ENCODE results near the gene CRACR2B. TPM values are rescaled to one million over a fixed set of nuclear protein-coding genes. Genes with fewer than 3 reads are reported as not detected.

Gene CRACR2B
- total RNA-seq, 1 experiment from 2014 or later = 11.8 TPM

DNA sequence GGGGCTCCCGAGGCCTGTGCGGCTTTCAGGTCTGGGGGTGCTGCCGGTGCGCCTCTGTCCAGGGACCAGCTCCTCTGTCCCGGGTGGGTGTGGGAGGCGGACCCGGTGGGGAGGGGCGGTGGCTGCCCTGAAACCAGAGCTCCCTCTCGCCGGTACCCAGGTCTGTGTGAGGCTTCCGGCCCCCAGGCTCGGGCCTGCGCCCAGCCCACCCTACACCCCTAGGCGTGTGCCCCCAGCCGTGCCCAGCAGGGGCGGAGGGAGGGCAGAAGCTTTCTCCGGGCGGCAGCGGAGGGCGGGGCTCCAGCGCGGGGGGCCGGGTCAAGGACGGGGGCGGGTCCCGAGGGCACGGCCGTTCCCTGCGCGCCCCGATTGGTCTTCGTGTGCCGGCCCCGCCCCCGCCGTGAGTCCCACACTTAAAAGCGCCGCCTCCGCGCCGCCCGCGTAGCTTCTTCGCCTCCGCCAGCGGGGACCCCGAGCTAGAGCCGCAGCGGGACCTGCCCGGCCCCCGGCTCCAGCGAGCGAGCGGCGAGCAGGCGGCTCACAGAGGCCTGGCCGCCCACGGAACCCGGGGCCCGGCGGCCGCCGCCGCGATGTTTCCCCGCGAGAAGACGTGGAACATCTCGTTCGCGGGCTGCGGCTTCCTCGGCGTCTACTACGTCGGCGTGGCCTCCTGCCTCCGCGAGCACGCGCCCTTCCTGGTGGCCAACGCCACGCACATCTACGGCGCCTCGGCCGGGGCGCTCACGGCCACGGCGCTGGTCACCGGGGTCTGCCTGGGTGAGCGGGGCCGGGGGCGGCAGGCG, 8.4 kb upstream of the CRACR2B start:
- ATAC-seq (peak; percentile 75), DNase-seq (ENCODE audit: low read depth, low spot score) (no peak)
- Histone ChIP-seq H2AFZ (ENCODE audit: low read depth, low read length, poor library complexity, severe bottlenecking) (no peak overlapping the region), H3K27me3 (ENCODE audit: insufficient read depth, low read length) (no peaks in the 10 kb centered on the region), H3K79me2 (ENCODE audit: insufficient read depth, low read length) (peaks cover 22% of the 10 kb centered on the region), H4K20me1 (ENCODE audit: insufficient read depth) (no peaks in the 10 kb centered on the region), H3K4me2 (ENCODE audit: low read length) (peak overlapping the region; percentile 81), H3K36me3 (ENCODE audit: control insufficient read depth in 1 of 2, insufficient read depth in 2 of 2, low read length in 2 of 2) (no peaks in the 10 kb centered on the region), H3K4me3 (replicated peaks in 1 of 2; ENCODE audit: low read depth in 1 of 2, low read length in 2 of 2) (peak overlapping the region; percentile 65 to 77), H3K9me2 (ENCODE audit: insufficient read depth) (no peaks in the 10 kb centered on the region), H3K27ac (ENCODE audit: low read depth, low read length) (peak overlapping the region; percentile 81; the same call in 1 of the 2 replicates), H3K9me3 (ENCODE audit: control insufficient read depth in 1 of 2, insufficient read depth in 1 of 2, low read depth in 1 of 2, low read length in 2 of 2) (no peaks in the 10 kb centered on the region), H3K9ac (ENCODE audit: low read length) (peak overlapping the region; percentile 90), H3K4me1 (ENCODE audit: control insufficient read depth in 1 of 2, insufficient read depth in 2 of 2, low read length in 2 of 2) (peaks cover 26 to 40% of the 10 kb centered on the region in 2 experiments)
- POLR2A ChIA-PET = interaction anchor here (0.5 to 2.7 kb wide), 18 partner anchors 8 to 236 kb away, joined by 3 to 45 read pairs (median 6); partner anchors contain the start of genes CD151, CHID1, CRACR2B and POLR2L
- RAD21 ChIA-PET (ENCODE audit: low non-redundant PET in 1 of 2, low total read pairs in 2 of 2, uncharacterized antibody in 2 of 2, unreplicated experiment in 2 of 2) = interaction anchor here in 1 of 2 experiments (0.7 kb wide), 1 partner anchor 232 kb away, joined by 4 read pairs; no protein-coding TSS in a partner anchor
- CTCF ChIA-PET = interaction anchor here (1.2 to 1.4 kb wide), 2 partner anchors 10 to 25 kb away, joined by 3 read pairs; partner anchors contain the start of gene RPLP2
- BruUV-seq (replicated peaks) = no TSS peak
- TF ChIP-seq YY1 (IDR thresholded peaks at IDR 0.05; ENCODE audit: extremely low read depth, insufficient replicate concordance, low read depth, low read length) = no peak
- peak; percentile 93 for TF ChIP-seq POLR2AphosphoS5 (IDR thresholded peaks at IDR 0.05; ENCODE audit: low read depth, low read length)
- no peak for TF ChIP-seq JUND (IDR thresholded peaks at IDR 0.05)
- TF ChIP-seq FOSL1 (IDR thresholded peaks at IDR 0.05; ENCODE audit: low read depth) = no peak
- TF ChIP-seq TCF7L2 (IDR thresholded peaks at IDR 0.05; ENCODE audit: borderline replicate concordance, extremely low read depth, insufficient read depth, insufficient read length) = peak; percentile 82
- TF ChIP-seq CEBPB (IDR thresholded peaks at IDR 0.05; ENCODE audit: low read depth) = no peak
- TF ChIP-seq, protein P1, sequence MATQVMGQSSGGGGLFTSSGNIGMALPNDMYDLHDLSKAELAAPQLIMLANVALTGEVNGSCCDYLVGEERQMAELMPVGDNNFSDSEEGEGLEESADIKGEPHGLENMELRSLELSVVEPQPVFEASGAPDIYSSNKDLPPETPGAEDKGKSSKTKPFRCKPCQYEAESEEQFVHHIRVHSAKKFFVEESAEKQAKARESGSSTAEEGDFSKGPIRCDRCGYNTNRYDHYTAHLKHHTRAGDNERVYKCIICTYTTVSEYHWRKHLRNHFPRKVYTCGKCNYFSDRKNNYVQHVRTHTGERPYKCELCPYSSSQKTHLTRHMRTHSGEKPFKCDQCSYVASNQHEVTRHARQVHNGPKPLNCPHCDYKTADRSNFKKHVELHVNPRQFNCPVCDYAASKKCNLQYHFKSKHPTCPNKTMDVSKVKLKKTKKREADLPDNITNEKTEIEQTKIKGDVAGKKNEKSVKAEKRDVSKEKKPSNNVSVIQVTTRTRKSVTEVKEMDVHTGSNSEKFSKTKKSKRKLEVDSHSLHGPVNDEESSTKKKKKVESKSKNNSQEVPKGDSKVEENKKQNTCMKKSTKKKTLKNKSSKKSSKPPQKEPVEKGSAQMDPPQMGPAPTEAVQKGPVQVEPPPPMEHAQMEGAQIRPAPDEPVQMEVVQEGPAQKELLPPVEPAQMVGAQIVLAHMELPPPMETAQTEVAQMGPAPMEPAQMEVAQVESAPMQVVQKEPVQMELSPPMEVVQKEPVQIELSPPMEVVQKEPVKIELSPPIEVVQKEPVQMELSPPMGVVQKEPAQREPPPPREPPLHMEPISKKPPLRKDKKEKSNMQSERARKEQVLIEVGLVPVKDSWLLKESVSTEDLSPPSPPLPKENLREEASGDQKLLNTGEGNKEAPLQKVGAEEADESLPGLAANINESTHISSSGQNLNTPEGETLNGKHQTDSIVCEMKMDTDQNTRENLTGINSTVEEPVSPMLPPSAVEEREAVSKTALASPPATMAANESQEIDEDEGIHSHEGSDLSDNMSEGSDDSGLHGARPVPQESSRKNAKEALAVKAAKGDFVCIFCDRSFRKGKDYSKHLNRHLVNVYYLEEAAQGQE (IDR thresholded peaks at IDR 0.05; ENCODE audit: low read depth) = no peak
- TF ChIP-seq POLR2A (IDR thresholded peaks at IDR 0.05; ENCODE audit: borderline replicate concordance, extremely low read depth, insufficient read depth, insufficient read length) = peak; percentile 86
- TF ChIP-seq EZH2phosphoT487 (IDR thresholded peaks at IDR 0.05; ENCODE audit: borderline replicate concordance) = no peak
- TF ChIP-seq, protein P2, sequence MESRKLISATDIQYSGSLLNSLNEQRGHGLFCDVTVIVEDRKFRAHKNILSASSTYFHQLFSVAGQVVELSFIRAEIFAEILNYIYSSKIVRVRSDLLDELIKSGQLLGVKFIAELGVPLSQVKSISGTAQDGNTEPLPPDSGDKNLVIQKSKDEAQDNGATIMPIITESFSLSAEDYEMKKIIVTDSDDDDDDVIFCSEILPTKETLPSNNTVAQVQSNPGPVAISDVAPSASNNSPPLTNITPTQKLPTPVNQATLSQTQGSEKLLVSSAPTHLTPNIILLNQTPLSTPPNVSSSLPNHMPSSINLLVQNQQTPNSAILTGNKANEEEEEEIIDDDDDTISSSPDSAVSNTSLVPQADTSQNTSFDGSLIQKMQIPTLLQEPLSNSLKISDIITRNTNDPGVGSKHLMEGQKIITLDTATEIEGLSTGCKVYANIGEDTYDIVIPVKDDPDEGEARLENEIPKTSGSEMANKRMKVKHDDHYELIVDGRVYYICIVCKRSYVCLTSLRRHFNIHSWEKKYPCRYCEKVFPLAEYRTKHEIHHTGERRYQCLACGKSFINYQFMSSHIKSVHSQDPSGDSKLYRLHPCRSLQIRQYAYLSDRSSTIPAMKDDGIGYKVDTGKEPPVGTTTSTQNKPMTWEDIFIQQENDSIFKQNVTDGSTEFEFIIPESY (IDR thresholded peaks at IDR 0.05; ENCODE audit: extremely low read depth, insufficient replicate concordance, low read length) = no peak
- TF ChIP-seq CBX3 (IDR thresholded peaks at IDR 0.05; ENCODE audit: low read depth) = no peak
- peak; percentile 53; the same call in 1 of the 2 replicates for TF ChIP-seq ZFX (IDR thresholded peaks at IDR 0.05)
- intact Hi-C loops (cut with micrococcal nuclease) = no loop called here

Measured in HCT116 (cell line).